ENCODE data around the gene UNC13C. TPM values are rescaled to one million over a fixed set of nuclear protein-coding genes. Genes with fewer than 3 reads are reported as not detected.

Gene UNC13C
- total RNA-seq, 2 experiments from 2014 or later: not detected

DNA sequence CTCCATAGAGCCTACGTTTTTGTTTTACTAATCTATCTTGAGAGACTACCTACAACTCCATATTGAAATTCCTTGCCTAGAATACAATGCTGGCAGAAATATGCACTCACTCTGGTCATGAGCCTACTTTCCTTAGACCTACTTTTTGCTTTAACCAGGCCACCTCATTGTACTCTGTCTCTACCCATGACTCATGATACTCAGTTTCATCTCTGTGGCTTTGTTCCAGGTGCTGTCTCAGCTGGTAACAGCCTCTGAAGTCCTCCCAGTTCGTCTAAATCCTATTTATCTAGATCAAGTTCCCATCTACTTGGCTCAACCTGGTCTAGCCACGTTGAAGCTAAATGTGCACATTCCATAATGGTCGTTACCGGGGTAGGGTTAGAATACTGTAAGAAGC lies 682.1 kb downstream of the UNC13C start:
- no peaks in the 10 kb centered on the region for H3K9me3 ChIP-seq (ENCODE audit: low read length)
- ChIA-PET POLR2A (no interaction called here), CTCF (ENCODE audit: unreplicated experiment) (no interaction called here)
- no peaks in the 10 kb centered on the region for H3K36me3 ChIP-seq (ENCODE audit: insufficient read depth, low read length)
- no peak overlapping the region for H3K4me2 ChIP-seq (ENCODE audit: low read length)
- no peaks in the 10 kb centered on the region for H3K9me2 ChIP-seq (ENCODE audit: insufficient read depth, low read length)
- intact Hi-C loops (cut with micrococcal nuclease; ENCODE audit: unreplicated experiment): no loop called here
- no peak overlapping the region for H3K4me3 ChIP-seq (ENCODE audit: low read depth, low read length, poor library complexity, severe bottlenecking)
- no peaks in the 10 kb centered on the region for H3K4me1 ChIP-seq (ENCODE audit: insufficient read depth, low read length, poor library complexity, severe bottlenecking)
- no peaks in the 10 kb centered on the region for H3K79me2 ChIP-seq (ENCODE audit: insufficient read depth, low read depth, low read length)
- TF ChIP-seq, protein P1, sequence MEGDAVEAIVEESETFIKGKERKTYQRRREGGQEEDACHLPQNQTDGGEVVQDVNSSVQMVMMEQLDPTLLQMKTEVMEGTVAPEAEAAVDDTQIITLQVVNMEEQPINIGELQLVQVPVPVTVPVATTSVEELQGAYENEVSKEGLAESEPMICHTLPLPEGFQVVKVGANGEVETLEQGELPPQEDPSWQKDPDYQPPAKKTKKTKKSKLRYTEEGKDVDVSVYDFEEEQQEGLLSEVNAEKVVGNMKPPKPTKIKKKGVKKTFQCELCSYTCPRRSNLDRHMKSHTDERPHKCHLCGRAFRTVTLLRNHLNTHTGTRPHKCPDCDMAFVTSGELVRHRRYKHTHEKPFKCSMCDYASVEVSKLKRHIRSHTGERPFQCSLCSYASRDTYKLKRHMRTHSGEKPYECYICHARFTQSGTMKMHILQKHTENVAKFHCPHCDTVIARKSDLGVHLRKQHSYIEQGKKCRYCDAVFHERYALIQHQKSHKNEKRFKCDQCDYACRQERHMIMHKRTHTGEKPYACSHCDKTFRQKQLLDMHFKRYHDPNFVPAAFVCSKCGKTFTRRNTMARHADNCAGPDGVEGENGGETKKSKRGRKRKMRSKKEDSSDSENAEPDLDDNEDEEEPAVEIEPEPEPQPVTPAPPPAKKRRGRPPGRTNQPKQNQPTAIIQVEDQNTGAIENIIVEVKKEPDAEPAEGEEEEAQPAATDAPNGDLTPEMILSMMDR (conservative IDR thresholded peaks at IDR 0.05; ENCODE audit: low read length): no peak
- no peak for TF ChIP-seq EZH2phosphoT487 (IDR thresholded peaks at IDR 0.05; ENCODE audit: borderline replicate concordance, low read depth, low read length)
- no peak overlapping the region for H3K27ac ChIP-seq (ENCODE audit: low read depth, low read length, poor library complexity, severe bottlenecking)
- BruUV-seq (replicated peaks): no TSS peak
- DNase-seq (ENCODE audit: low spot score): no peak
- no peak overlapping the region for H2AFZ ChIP-seq (ENCODE audit: low read length)
- no peaks in the 10 kb centered on the region for H4K20me1 ChIP-seq (ENCODE audit: insufficient read depth, low read length)

DNA sequence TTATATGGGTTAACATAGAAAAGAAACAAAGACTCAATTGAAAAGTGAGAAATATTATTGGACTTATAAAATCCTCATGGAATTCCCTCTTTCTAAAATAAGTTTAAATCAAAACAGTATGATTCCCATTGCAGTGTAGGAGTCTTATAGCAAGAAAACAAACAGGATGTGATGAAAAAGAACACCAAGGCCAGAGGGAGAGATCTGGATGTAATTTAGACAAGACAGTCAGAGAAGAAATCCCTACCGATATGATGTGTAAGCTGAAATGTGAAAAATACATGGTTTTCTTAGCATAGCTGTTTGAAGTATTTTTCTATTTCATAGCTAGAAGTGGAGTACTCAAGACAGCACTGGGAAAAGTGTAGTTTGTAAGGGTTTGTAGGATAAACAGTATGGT lies 697.0 kb downstream of the UNC13C start:
- Histone ChIP-seq H3K79me2 (ENCODE audit: insufficient read depth, low read depth, low read length) (no peaks in the 10 kb centered on the region), H2AFZ (ENCODE audit: low read length) (no peak overlapping the region), H3K9me2 (ENCODE audit: insufficient read depth, low read length) (no peaks in the 10 kb centered on the region), H3K27ac (ENCODE audit: low read depth, low read length, poor library complexity, severe bottlenecking) (no peak overlapping the region), H3K36me3 (ENCODE audit: insufficient read depth, low read length) (no peaks in the 10 kb centered on the region), H3K4me1 (ENCODE audit: insufficient read depth, low read length, poor library complexity, severe bottlenecking) (no peaks in the 10 kb centered on the region), H4K20me1 (ENCODE audit: insufficient read depth, low read length) (no peaks in the 10 kb centered on the region), H3K4me2 (ENCODE audit: low read length) (no peak overlapping the region), H3K9me3 (ENCODE audit: low read length) (no peaks in the 10 kb centered on the region), H3K4me3 (ENCODE audit: low read depth, low read length, poor library complexity, severe bottlenecking) (no peak overlapping the region)
- intact Hi-C loops (cut with micrococcal nuclease; ENCODE audit: unreplicated experiment): no loop called here
- CTCF ChIA-PET (ENCODE audit: unreplicated experiment): no interaction called here
- POLR2A ChIA-PET: no interaction called here
- no peak for TF ChIP-seq EZH2phosphoT487 (IDR thresholded peaks at IDR 0.05; ENCODE audit: borderline replicate concordance, low read depth, low read length)
- TF ChIP-seq, protein P1 (conservative IDR thresholded peaks at IDR 0.05; ENCODE audit: low read length): no peak
- BruUV-seq (replicated peaks): no TSS peak
- DNase-seq (ENCODE audit: low spot score): no peak

DNA sequence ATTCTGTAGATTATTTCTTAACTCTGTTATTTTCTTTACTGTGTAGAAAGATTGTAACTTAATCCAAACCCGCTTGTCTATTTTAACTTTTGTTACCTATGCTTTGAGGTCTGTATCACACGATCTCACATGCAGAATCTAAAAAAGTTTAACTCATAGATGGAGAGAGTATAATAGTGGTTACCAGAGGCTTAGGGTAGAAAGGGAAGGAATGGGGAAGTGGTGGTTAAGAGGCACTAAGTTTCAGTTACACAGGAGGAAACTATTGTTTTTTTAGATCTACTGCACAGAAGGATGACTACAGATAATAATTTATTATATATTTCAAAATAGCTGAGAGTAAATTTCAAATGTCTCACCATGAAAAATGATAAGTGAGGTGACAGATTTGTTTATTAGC lies 703.3 kb downstream of the UNC13C start:
- no peak overlapping the region for H3K4me3 ChIP-seq (ENCODE audit: low read depth, low read length, poor library complexity, severe bottlenecking)
- H3K4me2 ChIP-seq (ENCODE audit: low read length): no peak overlapping the region
- no peaks in the 10 kb centered on the region for H3K79me2 ChIP-seq (ENCODE audit: insufficient read depth, low read depth, low read length)
- no peak overlapping the region for H2AFZ ChIP-seq (ENCODE audit: low read length)
- POLR2A ChIA-PET: interaction anchor here (1.3 kb wide), 1 partner anchor 17 kb away, joined by 4 read pairs; no protein-coding TSS in a partner anchor
- no TSS peak for BruUV-seq (replicated peaks)
- H3K4me1 ChIP-seq (ENCODE audit: insufficient read depth, low read length, poor library complexity, severe bottlenecking): no peaks in the 10 kb centered on the region
- H3K9me3 ChIP-seq (ENCODE audit: low read length): no peaks in the 10 kb centered on the region
- no peaks in the 10 kb centered on the region for H4K20me1 ChIP-seq (ENCODE audit: insufficient read depth, low read length)
- no peaks in the 10 kb centered on the region for H3K9me2 ChIP-seq (ENCODE audit: insufficient read depth, low read length)
- TF ChIP-seq, protein P1 (conservative IDR thresholded peaks at IDR 0.05; ENCODE audit: low read length): no peak
- no peak for TF ChIP-seq EZH2phosphoT487 (IDR thresholded peaks at IDR 0.05; ENCODE audit: borderline replicate concordance, low read depth, low read length)
- intact Hi-C loops (cut with micrococcal nuclease; ENCODE audit: unreplicated experiment): no loop called here
- H3K27ac ChIP-seq (ENCODE audit: low read depth, low read length, poor library complexity, severe bottlenecking): no peak overlapping the region
- no peaks in the 10 kb centered on the region for H3K36me3 ChIP-seq (ENCODE audit: insufficient read depth, low read length)
- DNase-seq (ENCODE audit: low spot score): no peak
- CTCF ChIA-PET (ENCODE audit: unreplicated experiment): no interaction called here

Other genes starting within 250 kb of the UNC13C start
- gene WDR72, start 218.8 kb upstream of the UNC13C start, total RNA-seq (2014; rRNA removed; shearing (Covaris generic)): not detected in 2 replicates
- not detected in 2 replicates for gene WDR72, start 218.8 kb upstream of the UNC13C start, total RNA-seq (2022)

All from OCI-LY7 (cell line).